K562 (cell line): ENCODE measurements around the gene JPT1. TPM values are rescaled to one million over a fixed set of nuclear protein-coding genes. Genes with fewer than 3 reads are reported as not detected.

Experiments
- FOXA3 ChIP-seq, 2 experiments: fragments of 450-650 bp in 1 of 2; sonication (generic) in 1 of 2; formaldehyde crosslinking; IDR thresholded peaks in 1 of 2; conservative IDR thresholded peaks in 1 of 2; 2 replicates each; pipeline versions ENCODE4 v1.4.0 to v1.8.0; 2020 to 2022; ENCODE audit warnings: mild to moderate bottlenecking in 2 of 2, missing genetic modification reagents in 1 of 2
- HMG20A ChIP-seq: fragments of 450-650 bp; formaldehyde crosslinking; conservative IDR thresholded peaks from 2 replicates; pipeline ENCODE4 v1.4.0; 2020; ENCODE audit warnings: mild to moderate bottlenecking, mixed read lengths
- HNRNPK ChIP-seq: fragments of 200-400 bp; formaldehyde crosslinking; IDR thresholded peaks from one replicate; pipeline ENCODE4 v1.6.1; 2018; ENCODE audit warnings: mild to moderate bottlenecking, low read depth, low read length; ENCODE audit not compliant: poor library complexity, severe bottlenecking
- OTX1 ChIP-seq: fragments of 450-650 bp; formaldehyde crosslinking; IDR thresholded peaks from 2 replicates; pipeline ENCODE4 v1.4.0; 2022; ENCODE audit warnings: mild to moderate bottlenecking
- SP2 ChIP-seq: IDR thresholded peaks from 2 replicates; pipeline ENCODE4 v1.6.1; 2011; ENCODE audit warnings: mild to moderate bottlenecking, low read depth, low read length, moderate library complexity; ENCODE audit not compliant: poor library complexity, severe bottlenecking; ENCODE audit errors: extremely low read depth
- TRIM28 ChIP-seq: fragments of 450-650 bp; IDR thresholded peaks from 2 replicates; pipeline ENCODE4 v1.6.1; 2017
- UBTF ChIP-seq, 2 experiments: IDR thresholded peaks; 2 replicates each; pipeline ENCODE4 v1.6.1; 2012; ENCODE audit warnings: improper control_type of control experiment in 2 of 2, low read depth in 2 of 2, low read length in 2 of 2, borderline replicate concordance in 1 of 2
- YY1 ChIP-seq, 3 experiments: IDR thresholded peaks; 2 replicates each; pipeline ENCODE4 v1.6.1; 2011; ENCODE audit warnings: low read length in 2 of 3, mild to moderate bottlenecking in 2 of 3, moderate library complexity in 2 of 3, borderline replicate concordance in 1 of 3, control low read depth in 1 of 3, low read depth in 1 of 3; ENCODE audit not compliant: insufficient read depth in 3 of 3, insufficient replicate concordance in 2 of 3, control insufficient read depth in 1 of 3, insufficient read length in 1 of 3; ENCODE audit errors: extremely low read depth in 1 of 3
- ZFP1 ChIP-seq: fragments of 450-650 bp; formaldehyde crosslinking; IDR thresholded peaks from 2 replicates; pipeline ENCODE4 v1.4.0; 2020; ENCODE audit warnings: mild to moderate bottlenecking, mixed read lengths
- polyA plus RNA-seq, 8 experiments: library from polyadenylated mRNA; depleted of rRNA in 4 of 8; stranded (reverse) in 5 of 8; unstranded in 3 of 8; fragments of >200 nt; fragmentation: Nextera tagmentation in 2 of 8; fragmentation: Illumina TruSeq in 1 of 8; extraction: Ambion mirVana in 2 of 8; extraction: Trizol in 1 of 8; gene quantifications; 2 replicates each; pipeline versions ENCODE4 v1.2.1 to v1.2.3, GENCODE V29; 2011 to 2014; ENCODE audit warnings: inconsistent platforms in 1 of 8, missing spikeins in 1 of 8
- total RNA-seq, 7 experiments: library from RNA; depleted of rRNA in 6 of 7; stranded (reverse); fragments of >200 nt in 6 of 7; fragmentation: Illumina TruSeq in 2 of 7; extraction: Trizol in 2 of 7; gene quantifications; 2 replicates each; pipeline versions ENCODE4 v1.2.1 to v1.2.3, GENCODE V29; 2011 to 2021; ENCODE audit warnings: low replicate concordance in 1 of 7
- TF ChIP-seq, protein P1 (sequence below): fragments of 450-650 bp; IDR thresholded peaks from 2 replicates; pipeline ENCODE4 v1.6.1; 2016; ENCODE audit warnings: mild to moderate bottlenecking, moderate library complexity

JPT1 gene
- total and polyA plus RNA-seq, 9 of the 15 experiments (the other 6 are each of a cell fraction or from before 2014, with no cell fraction given), result 56.7 to 292 (median 144) TPM

DNA sequence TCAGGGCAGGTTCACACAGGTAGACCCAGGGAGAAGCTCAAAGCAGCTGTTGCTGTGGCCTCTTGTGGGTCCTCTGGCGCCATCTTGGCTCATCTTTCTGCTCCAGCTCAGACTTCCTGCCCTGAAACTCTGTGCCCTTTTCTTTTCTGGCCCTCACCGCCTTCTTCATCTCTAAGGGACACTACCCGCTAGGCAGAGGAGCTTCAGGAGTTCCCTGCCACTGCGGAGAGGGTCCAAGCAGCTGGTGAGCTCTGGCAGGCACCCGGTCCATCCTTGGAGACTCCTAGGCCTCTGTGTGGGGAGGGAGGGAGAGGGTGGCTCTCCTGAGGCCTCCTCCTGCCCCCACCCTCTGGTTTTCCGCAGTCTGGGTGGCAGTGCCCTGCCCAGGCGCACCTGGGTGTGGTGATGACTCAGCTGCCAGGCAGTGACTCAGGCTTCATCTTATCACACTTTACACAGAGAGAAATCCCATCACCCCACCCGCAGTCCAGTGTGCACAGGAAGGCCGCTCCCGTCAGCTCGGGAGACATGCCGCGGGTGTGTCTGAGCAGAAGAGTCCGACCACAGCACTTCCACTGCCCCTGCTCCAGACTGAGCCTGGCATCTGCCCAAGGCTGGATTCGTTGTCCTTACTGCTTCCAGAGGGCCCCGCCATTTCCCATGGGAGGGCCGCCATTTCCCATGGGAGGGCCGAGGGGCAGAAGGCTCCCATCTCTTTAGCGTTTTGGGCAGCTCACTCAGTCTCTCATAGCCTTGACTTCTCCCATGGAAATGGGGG, 30.1 kb downstream of the JPT1 start (continued):
- TF ChIP-seq, protein P1, sequence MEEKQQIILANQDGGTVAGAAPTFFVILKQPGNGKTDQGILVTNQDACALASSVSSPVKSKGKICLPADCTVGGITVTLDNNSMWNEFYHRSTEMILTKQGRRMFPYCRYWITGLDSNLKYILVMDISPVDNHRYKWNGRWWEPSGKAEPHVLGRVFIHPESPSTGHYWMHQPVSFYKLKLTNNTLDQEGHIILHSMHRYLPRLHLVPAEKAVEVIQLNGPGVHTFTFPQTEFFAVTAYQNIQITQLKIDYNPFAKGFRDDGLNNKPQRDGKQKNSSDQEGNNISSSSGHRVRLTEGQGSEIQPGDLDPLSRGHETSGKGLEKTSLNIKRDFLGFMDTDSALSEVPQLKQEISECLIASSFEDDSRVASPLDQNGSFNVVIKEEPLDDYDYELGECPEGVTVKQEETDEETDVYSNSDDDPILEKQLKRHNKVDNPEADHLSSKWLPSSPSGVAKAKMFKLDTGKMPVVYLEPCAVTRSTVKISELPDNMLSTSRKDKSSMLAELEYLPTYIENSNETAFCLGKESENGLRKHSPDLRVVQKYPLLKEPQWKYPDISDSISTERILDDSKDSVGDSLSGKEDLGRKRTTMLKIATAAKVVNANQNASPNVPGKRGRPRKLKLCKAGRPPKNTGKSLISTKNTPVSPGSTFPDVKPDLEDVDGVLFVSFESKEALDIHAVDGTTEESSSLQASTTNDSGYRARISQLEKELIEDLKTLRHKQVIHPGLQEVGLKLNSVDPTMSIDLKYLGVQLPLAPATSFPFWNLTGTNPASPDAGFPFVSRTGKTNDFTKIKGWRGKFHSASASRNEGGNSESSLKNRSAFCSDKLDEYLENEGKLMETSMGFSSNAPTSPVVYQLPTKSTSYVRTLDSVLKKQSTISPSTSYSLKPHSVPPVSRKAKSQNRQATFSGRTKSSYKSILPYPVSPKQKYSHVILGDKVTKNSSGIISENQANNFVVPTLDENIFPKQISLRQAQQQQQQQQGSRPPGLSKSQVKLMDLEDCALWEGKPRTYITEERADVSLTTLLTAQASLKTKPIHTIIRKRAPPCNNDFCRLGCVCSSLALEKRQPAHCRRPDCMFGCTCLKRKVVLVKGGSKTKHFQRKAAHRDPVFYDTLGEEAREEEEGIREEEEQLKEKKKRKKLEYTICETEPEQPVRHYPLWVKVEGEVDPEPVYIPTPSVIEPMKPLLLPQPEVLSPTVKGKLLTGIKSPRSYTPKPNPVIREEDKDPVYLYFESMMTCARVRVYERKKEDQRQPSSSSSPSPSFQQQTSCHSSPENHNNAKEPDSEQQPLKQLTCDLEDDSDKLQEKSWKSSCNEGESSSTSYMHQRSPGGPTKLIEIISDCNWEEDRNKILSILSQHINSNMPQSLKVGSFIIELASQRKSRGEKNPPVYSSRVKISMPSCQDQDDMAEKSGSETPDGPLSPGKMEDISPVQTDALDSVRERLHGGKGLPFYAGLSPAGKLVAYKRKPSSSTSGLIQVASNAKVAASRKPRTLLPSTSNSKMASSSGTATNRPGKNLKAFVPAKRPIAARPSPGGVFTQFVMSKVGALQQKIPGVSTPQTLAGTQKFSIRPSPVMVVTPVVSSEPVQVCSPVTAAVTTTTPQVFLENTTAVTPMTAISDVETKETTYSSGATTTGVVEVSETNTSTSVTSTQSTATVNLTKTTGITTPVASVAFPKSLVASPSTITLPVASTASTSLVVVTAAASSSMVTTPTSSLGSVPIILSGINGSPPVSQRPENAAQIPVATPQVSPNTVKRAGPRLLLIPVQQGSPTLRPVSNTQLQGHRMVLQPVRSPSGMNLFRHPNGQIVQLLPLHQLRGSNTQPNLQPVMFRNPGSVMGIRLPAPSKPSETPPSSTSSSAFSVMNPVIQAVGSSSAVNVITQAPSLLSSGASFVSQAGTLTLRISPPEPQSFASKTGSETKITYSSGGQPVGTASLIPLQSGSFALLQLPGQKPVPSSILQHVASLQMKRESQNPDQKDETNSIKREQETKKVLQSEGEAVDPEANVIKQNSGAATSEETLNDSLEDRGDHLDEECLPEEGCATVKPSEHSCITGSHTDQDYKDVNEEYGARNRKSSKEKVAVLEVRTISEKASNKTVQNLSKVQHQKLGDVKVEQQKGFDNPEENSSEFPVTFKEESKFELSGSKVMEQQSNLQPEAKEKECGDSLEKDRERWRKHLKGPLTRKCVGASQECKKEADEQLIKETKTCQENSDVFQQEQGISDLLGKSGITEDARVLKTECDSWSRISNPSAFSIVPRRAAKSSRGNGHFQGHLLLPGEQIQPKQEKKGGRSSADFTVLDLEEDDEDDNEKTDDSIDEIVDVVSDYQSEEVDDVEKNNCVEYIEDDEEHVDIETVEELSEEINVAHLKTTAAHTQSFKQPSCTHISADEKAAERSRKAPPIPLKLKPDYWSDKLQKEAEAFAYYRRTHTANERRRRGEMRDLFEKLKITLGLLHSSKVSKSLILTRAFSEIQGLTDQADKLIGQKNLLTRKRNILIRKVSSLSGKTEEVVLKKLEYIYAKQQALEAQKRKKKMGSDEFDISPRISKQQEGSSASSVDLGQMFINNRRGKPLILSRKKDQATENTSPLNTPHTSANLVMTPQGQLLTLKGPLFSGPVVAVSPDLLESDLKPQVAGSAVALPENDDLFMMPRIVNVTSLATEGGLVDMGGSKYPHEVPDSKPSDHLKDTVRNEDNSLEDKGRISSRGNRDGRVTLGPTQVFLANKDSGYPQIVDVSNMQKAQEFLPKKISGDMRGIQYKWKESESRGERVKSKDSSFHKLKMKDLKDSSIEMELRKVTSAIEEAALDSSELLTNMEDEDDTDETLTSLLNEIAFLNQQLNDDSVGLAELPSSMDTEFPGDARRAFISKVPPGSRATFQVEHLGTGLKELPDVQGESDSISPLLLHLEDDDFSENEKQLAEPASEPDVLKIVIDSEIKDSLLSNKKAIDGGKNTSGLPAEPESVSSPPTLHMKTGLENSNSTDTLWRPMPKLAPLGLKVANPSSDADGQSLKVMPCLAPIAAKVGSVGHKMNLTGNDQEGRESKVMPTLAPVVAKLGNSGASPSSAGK, result no peak; the same call in 1 of the 2 replicates
- TF ChIP-seq TRIM28, result no peak
- no peak for TF ChIP-seq ZFP1 (CRISPR knock-in tag)
- peak; percentile 58 to 77; a peak in 3 of 4 replicates for TF ChIP-seq FOXA3 (CRISPR knock-in tag; conservative IDR thresholded peaks at IDR 0.05 in 1 of 2, IDR thresholded peaks at IDR 0.05 in 1 of 2)
- peak; percentile 25 to 68 (median 51) for TF ChIP-seq YY1 (IDR thresholded peaks at IDR 0.05; ENCODE audit: borderline replicate concordance in 1 of 3, control insufficient read depth in 1 of 3, extremely low read depth in 1 of 3, insufficient read depth in 3 of 3, insufficient read length in 1 of 3, insufficient replicate concordance in 2 of 3, low read depth in 1 of 3, low read length in 2 of 3)
- no peak for TF ChIP-seq HMG20A (CRISPR knock-in tag)
- TF ChIP-seq UBTF (IDR thresholded peaks at IDR 0.05; ENCODE audit: borderline replicate concordance in 1 of 2, low read depth in 2 of 2, low read length in 2 of 2), result 0 out of 4 replicates have a peak, but pooled peaks of 1 of the 2 experiments have one; percentile 70
- no peak for TF ChIP-seq SP2
- TF ChIP-seq HNRNPK, result no peak
- TF ChIP-seq OTX1 (CRISPR knock-in tag), result no peak
